Common myeloid progenitor, CD34-positive (primary cell): ENCODE results near the gene ASNS.

Experiments used
- CTCF ChIA-PET: fragments of 350-600 bp; sonication (Branson Sonifier 250); formaldehyde crosslinking; loops from one replicate; lab custom pipeline; 2021; ENCODE audit warnings: antibody characterized with exemption; lab: Charles Lee
- POLR2A ChIA-PET: fragments of 350-600 bp; sonication (Branson Sonifier 250); formaldehyde crosslinking; loops from one replicate; lab custom pipeline; 2021; ENCODE audit warnings: antibody characterized with exemption; lab: Charles Lee
- DNase-seq, 3 donors: peaks; one replicate each; pipeline versions ENCODE4 v3.0.0 to v3.0.0-alpha.2; 2013
- H3K27ac ChIP-seq, 2 experiments: 1 replicate in 1 of 2; 2 replicates in 1 of 2; pipeline ENCODE4 v1.7.0; 2013; ENCODE audit warnings: inconsistent platforms in 2 of 2, low read length in 2 of 2, mild to moderate bottlenecking in 2 of 2, low read depth in 1 of 2, moderate library complexity in 1 of 2; ENCODE audit not compliant: severe bottlenecking in 2 of 2, insufficient read depth in 1 of 2, poor library complexity in 1 of 2
- H3K27me3 ChIP-seq, 5 experiments: replicated peaks in 2 of 5; 1 replicate in 3 of 5; 2 replicates in 2 of 5; pipeline versions ENCODE4 v1.6.1 to v1.7.0; 2013; ENCODE audit warnings: low read length in 4 of 5, mild to moderate bottlenecking in 2 of 5, moderate library complexity in 2 of 5, inconsistent platforms in 1 of 5; ENCODE audit not compliant: insufficient read depth in 5 of 5, control insufficient read depth in 4 of 5
- H3K36me3 ChIP-seq, 4 experiments: 1 replicate in 2 of 4; 2 replicates in 2 of 4; pipeline versions ENCODE4 v1.6.1 to v1.7.0; 2013; ENCODE audit warnings: low read length in 3 of 4, control low read depth in 1 of 4, mild to moderate bottlenecking in 1 of 4; ENCODE audit not compliant: control insufficient read depth in 4 of 4, insufficient read depth in 4 of 4
- H3K4me1 ChIP-seq, 4 experiments: 1 replicate in 3 of 4; 2 replicates in 1 of 4; pipeline versions ENCODE4 v1.6.1 to v1.7.1; 2013; ENCODE audit warnings: low read length in 3 of 4, mild to moderate bottlenecking in 3 of 4, control low read depth in 1 of 4, inconsistent platforms in 1 of 4, moderate library complexity in 1 of 4; ENCODE audit not compliant: control insufficient read depth in 4 of 4, insufficient read depth in 4 of 4; ENCODE audit errors: control extremely low read depth in 1 of 4
- H3K4me3 ChIP-seq, 7 experiments: 1 replicate in 4 of 7; 2 replicates in 3 of 7; pipeline versions ENCODE4 v1.5.1 to v1.7.0; 2013; ENCODE audit warnings: mild to moderate bottlenecking in 7 of 7, low read length in 6 of 7, moderate library complexity in 6 of 7, inconsistent platforms in 2 of 7, low read depth in 2 of 7, control low read depth in 1 of 7; ENCODE audit not compliant: insufficient read depth in 4 of 7, control insufficient read depth in 1 of 7; ENCODE audit errors: extremely low read depth in 1 of 7
- H3K9me3 ChIP-seq, 5 experiments: 1 replicate in 4 of 5; 2 replicates in 1 of 5; pipeline versions ENCODE4 v1.6.1 to v1.7.1; 2013; ENCODE audit warnings: low read length in 4 of 5, mild to moderate bottlenecking in 2 of 5, inconsistent platforms in 1 of 5, low read depth in 1 of 5, moderate library complexity in 1 of 5; ENCODE audit not compliant: control insufficient read depth in 4 of 5, insufficient read depth in 2 of 5; ENCODE audit errors: control extremely low read depth in 1 of 5
- WGBS: methylation state at CpG from one replicate; pipeline ENCODE4 v1.1.5; 2013; ENCODE audit not compliant: insufficient coverage; 5-methylcytosine and 5-hydroxymethylcytosine counted together

Gene ASNS

DNA sequence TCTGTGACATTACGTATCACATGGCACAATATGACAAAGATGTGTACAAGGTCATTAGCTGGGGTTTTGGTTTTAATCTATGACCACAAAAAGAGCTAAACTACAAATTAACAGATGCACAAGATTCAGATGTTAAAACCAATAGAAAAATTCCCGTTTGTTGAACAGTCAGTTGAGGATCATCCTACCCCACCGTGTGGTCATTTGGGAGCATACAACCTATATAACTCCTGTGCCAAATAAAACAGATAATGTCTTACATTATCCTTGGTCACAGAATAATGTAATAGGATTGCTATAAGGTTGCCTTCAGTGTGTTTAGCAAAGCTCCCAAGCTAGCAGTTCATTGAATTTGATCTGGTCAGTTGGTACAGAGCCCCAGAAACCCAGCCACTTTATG, 28.2 kb downstream of the ASNS start:
- POLR2A ChIA-PET, result no interaction called here
- Histone ChIP-seq H3K36me3 (no peaks in the 10 kb centered on the region), H3K9me3 (no peaks in the 10 kb centered on the region), H3K27me3 (peaks cover 0 to 6% (median 3%) of the 10 kb centered on the region in 5 experiments), H3K4me3 (no peak overlapping the region), H3K27ac (no peak overlapping the region), H3K4me1 (no peaks in the 10 kb centered on the region)
- CTCF ChIA-PET, result interaction anchor here (0.9 to 3.2 kb wide), 3 partner anchors 8 to 20 kb away, joined by 3 to 16 read pairs (median 6); no protein-coding TSS in a partner anchor
- DNase-seq, result no peak
- no CpG with 5 or more reads among the region's 3 CpGs for WGBS

DNA sequence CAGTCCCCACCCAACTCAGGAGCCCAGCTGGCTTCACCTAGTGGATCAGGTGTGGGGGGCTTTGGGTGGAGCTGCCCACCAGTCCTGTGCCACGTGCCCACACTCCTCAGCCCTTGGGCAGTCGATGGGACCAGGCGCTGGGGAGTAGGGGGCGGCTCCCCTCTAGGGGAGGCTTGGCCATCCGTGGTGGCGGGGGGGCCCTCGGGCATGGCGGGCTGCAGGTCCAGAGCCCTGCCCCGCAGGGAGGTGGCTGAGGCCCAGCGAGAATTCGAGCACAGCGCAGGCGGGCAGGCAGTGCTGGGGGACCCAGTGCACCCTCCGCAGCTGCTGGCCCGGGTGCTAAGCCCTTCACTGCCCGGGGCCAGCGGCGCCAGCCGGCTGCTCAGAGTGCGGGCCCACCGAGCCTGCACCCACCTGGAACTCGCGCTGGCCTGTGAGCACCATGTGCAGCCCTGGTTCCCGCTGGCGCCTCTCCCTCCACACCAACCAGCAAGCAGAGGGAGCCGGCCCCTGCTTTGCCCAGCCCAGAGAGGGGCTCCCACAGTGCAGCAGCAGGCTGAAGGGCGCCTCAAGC, 29.3 kb downstream of the ASNS start:
- H3K36me3 ChIP-seq, result no peaks in the 10 kb centered on the region
- ChIA-PET CTCF (interaction anchor here (0.6 to 1.8 kb wide), 2 partner anchors 9 to 14 kb away, joined by 3 to 5 read pairs; no protein-coding TSS in a partner anchor), POLR2A (no interaction called here)
- H3K27ac ChIP-seq, result no peak overlapping the region
- H3K4me1 ChIP-seq, result no peaks in the 10 kb centered on the region
- no peak overlapping the region for H3K4me3 ChIP-seq
- WGBS, result 94% methylated on average over 15 of the region's 27 CpGs
- peaks cover 0 to 9% (median 3%) of the 10 kb centered on the region in 5 experiments for H3K27me3 ChIP-seq
- no peak for DNase-seq
- no peaks in the 10 kb centered on the region for H3K9me3 ChIP-seq

DNA sequence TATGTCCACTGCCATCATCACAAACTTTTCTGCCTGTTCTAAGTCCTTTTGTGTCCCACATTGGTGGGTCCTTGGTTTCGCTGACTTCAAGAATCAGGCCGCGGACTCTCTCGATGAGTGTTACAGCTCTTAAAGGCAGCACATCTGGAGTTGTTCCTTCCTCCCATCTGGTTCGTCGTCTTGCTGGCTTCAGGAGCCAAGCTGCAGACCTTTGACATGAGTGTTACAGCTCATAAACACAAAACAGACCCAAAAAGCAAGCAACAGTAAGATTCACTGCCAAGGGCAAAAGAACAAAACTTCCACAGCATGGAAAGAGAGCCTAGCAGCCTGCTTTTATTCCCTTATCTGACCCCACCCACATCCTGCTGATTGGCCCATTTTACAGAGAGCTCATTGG, 30.2 kb downstream of the ASNS start:
- Histone ChIP-seq H3K27me3 (peaks cover 0 to 12% (median 3%) of the 10 kb centered on the region in 5 experiments), H3K4me1 (no peaks in the 10 kb centered on the region), H3K36me3 (no peaks in the 10 kb centered on the region), H3K4me3 (no peak overlapping the region), H3K27ac (no peak overlapping the region), H3K9me3 (no peaks in the 10 kb centered on the region)
- ChIA-PET POLR2A (no interaction called here), CTCF (interaction anchor here (0.6 to 1.8 kb wide), 2 partner anchors 9 to 15 kb away, joined by 3 to 5 read pairs; no protein-coding TSS in a partner anchor)
- 98% methylated on average over 6 of the region's 6 CpGs for WGBS
- no peak for DNase-seq

- 56% methylated on average over 9 of the region's 12 CpGs for WGBS
- Histone ChIP-seq H3K9me3 (no peaks in the 10 kb centered on the region), H3K4me1 (no peaks in the 10 kb centered on the region), H3K36me3 (no peaks in the 10 kb centered on the region), H3K27me3 (peaks cover 0 to 28% (median 8%) of the 10 kb centered on the region in 5 experiments), H3K27ac (no peak overlapping the region), H3K4me3 (no peak overlapping the region)
- CTCF ChIA-PET, result interaction anchor here (0.8 to 2.1 kb wide), 9 partner anchors 10 to 1919 kb away, joined by 3 to 16 read pairs (median 4); no protein-coding TSS in a partner anchor
- POLR2A ChIA-PET, result interaction anchor here (0.5 kb wide), 1 partner anchor 36 kb away, joined by 3 read pairs; the partner anchor contains the start of gene ASNS
- peak; percentile 62 to 77 (median 68) for DNase-seq
Measured at GRCh38 chr7:97835296-97836138, 36.7 kb downstream of the ASNS start.

GRCh38 chr7:97819161-97819560, 53.0 kb downstream of the ASNS start:
- DNase-seq, result no peak
- no peaks in the 10 kb centered on the region for H3K9me3 ChIP-seq
- H3K27ac ChIP-seq, result no peak overlapping the region
- H3K36me3 ChIP-seq, result no peaks in the 10 kb centered on the region
- ChIA-PET POLR2A (interaction anchor here (0.6 kb wide), 1 partner anchor 535 kb away, joined by 3 read pairs; no protein-coding TSS in a partner anchor), CTCF (no interaction called here)
- no peaks in the 10 kb centered on the region for H3K27me3 ChIP-seq
- H3K4me1 ChIP-seq, result no peaks in the 10 kb centered on the region
- no peak overlapping the region for H3K4me3 ChIP-seq

DNA sequence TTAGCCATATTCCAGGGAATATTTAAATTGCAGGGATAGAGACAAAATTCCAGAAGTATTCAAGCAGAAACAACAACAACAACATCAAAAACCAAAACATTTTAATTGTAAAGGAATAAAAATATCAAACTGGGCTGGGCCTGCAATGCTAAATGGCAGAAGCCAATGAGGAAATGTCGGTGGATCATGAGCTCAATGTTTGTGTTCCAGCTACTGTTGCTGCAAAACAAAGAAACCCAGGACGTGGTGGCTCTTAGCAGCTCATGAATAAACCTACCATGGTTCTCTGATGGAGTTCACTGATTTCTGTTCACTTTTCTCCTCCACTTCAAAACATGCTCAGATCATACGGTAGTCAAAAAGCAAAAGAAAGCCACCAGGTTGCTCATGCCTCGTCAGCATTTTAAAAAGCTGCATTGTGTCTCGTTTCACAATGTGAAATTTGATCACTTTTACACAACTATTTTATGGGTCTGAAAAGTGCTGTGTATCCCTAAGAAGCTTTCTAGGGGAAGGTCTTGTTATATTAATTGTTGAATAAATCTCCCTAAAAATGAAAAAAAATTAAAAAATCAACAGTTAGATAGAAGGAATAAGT, 54.0 kb downstream of the ASNS start:
- CTCF ChIA-PET, result no interaction called here
- no peaks in the 10 kb centered on the region for H3K36me3 ChIP-seq
- H3K27ac ChIP-seq, result no peak overlapping the region
- no peaks in the 10 kb centered on the region for H3K9me3 ChIP-seq
- H3K4me1 ChIP-seq, result no peaks in the 10 kb centered on the region
- DNase-seq, result no peak
- POLR2A ChIA-PET, result no interaction called here
- H3K4me3 ChIP-seq, result no peak overlapping the region
- H3K27me3 ChIP-seq, result no peaks in the 10 kb centered on the region
- WGBS, result 74% methylated on average over 2 of the region's 5 CpGs
